GM21515 (cell line): Measurements from ENCODE around the gene RBM28.

ENCODE experiments used
- ATAC-seq: cut with Tn5 transposase; IDR thresholded peaks from one replicate; pipeline ENCODE4 v1.9.1; 2021; ENCODE audit not compliant: unreplicated experiment

The RBM28 gene, protein sequence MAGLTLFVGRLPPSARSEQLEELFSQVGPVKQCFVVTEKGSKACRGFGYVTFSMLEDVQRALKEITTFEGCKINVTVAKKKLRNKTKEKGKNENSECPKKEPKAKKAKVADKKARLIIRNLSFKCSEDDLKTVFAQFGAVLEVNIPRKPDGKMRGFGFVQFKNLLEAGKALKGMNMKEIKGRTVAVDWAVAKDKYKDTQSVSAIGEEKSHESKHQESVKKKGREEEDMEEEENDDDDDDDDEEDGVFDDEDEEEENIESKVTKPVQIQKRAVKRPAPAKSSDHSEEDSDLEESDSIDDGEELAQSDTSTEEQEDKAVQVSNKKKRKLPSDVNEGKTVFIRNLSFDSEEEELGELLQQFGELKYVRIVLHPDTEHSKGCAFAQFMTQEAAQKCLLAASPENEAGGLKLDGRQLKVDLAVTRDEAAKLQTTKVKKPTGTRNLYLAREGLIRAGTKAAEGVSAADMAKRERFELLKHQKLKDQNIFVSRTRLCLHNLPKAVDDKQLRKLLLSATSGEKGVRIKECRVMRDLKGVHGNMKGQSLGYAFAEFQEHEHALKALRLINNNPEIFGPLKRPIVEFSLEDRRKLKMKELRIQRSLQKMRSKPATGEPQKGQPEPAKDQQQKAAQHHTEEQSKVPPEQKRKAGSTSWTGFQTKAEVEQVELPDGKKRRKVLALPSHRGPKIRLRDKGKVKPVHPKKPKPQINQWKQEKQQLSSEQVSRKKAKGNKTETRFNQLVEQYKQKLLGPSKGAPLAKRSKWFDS

DNA sequence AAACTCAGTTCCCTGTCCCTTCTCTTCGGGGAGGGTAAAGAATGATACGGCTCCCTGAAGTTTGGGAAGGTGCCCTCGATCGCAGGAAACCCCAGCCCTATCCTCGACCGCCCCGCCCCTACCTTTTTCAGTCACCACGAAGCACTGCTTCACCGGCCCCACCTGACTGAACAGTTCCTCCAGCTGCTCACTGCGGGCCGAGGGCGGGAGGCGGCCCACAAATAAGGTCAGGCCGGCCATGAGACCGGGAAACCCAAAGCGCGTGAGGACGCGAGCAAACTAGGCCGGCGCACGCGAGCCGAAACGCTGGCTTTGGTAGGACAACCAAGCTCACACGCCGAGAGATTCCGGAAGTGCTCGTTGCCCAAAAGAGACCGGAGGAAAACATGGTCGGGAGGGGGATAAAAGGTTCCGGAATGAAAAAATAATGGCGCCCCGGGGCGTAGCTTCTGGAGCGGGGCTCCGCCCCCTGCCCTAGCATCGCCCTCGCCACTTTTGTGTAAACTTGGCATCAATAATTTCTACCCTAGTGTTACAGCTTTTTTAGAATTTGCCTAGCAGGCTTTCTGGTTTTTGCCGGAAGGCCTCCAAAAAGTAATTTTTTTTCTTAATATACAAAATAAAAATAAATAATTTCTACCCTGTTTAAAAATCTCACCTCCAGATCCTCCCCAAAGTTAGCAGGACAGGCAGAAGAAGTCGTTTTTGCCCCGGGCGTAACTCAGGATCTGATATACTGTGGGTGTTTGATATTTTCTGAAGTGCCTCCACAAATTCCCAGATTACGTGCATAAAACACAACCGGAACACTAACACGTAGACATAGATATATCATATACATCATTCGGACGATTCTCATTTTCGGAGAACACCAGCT is at the start of gene RBM28:
Gene RBM28, minus strand, starts transcription at position 355 of the 877 bp plus-strand sequence. Its CDS starts 115 bp downstream, at position 240.
- ATAC-seq = peak; percentile 92

DNA sequence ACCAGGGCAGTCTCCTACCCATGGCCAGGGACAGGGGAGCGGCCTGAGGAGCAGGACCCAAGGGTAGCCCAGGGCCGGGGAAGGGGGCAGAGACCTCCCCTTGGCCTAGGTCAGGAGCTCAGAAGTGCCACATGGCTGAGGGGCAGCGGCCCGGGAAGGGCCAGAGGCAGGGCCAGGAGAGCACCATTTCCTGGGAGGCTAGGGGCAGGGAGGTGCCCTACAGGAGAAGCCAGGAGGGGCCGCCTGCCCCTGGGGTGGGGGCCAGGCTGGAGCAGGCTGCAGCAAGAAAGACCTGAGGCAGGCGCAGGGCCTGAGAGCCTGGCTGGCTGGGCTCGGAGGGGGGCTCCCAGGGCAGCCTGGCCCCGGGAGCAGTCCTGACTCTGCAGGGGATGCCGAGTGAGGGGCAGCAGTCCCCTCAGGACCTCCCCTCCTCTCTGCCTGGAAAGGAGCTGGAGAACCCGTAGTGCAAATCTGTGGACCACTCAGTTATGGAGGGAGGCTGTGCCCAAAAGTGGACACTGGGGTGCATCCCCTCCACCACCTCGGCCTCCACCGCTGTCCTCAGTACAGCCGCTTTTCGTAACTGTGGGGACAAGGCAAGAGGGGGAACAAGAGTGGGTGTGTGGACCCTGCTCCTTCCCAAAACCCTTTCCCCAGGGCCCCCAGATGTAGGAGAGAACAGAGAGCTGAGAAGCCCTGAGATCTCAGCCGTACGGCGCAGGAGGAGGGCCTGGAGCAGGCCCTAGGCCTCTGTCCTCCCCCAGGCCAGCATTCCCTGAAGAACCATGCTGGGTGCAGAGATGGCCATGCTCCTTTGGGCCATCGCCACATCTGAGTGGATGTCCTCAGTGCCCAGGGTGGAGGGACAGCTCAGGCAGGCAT is 49.0 kb upstream of the RBM28 start:
- no peak for ATAC-seq

DNA sequence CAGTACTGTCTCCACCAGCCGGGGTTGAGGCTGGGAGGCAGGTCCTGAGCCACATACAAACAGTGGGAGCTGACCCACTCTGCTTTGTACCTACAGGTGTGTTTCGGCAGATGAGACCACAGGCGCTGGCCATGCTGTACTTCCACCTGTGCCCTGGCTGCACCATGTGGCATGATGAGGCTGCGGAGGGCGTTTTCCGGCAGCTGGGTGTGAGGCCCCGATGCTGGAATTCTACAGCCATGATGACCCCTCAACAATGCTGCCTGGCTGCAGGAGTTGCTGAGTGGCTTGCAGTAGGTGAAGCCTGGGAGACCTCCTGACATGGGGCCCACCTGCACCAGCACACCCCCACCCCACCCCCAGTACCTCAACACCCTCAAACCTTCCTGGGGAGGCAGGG is 48.1 kb upstream of the RBM28 start:
- no peak for ATAC-seq

DNA sequence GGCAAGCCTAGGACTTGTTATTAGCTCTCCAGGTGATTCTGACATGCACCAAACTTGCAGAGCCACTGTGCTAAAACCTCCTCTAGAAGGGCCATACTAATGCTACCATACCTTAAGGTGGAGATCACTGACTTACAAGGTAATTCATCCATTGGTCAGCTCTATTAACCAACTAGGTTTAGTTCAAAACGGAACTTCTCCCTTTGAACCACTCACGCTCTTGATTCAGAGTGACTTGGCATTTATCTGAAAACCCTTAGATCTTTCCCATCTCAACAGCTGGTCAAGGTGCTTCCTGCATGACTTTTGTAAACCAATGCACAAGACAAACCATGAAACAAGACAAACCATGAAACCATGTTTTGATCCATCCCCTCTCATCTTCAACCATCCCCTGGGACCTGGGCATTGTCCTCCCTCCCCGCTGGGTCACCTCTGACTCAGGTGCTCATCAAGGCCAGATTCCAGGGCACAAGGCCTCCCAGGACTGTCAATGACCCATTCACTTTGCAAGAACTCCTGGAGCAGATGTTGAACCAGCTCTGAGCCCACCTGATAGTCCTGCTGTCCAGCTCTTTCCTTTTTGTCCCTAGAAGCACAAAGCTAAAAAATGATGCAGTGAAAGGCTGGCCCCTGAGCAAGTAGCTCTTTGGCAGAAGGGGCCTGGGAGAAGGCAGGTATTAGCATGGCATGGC is 47.3 kb upstream of the RBM28 start:
- no peak for ATAC-seq

DNA sequence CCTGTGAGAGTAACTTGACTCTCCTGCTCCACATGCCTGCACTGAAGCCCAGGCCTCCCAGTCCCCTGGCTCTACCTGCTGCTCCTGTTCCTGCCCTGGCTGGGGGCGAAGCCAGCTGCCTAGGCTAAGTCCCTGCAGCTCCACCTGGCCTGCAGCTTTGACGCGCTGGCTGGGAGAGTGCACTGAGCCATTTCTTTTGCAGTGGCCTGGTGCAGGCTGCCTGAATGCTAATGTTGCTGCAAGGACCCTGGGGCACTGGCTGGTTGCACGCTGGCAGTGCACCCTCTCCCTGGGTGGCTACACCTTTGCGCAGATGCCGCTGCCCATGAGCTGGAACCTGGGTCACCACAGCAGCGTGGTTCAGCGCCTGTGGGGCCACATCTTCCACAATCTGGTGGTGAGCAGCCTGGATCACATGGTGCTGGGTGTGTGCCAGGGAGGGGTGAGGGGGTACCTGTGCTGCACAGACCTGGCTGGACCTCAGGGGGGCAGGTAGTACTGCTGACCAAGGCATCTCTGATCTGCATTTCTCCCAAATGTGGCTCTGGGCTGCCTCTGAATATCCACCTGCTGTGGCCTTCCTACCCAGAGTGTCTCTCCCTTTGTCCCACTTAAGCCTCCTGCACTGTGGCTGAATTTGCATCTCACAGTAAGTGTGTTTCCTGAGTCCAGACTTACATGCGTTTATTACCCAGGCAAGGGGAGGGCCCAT is 46.1 kb upstream of the RBM28 start:
- no peak for ATAC-seq

DNA sequence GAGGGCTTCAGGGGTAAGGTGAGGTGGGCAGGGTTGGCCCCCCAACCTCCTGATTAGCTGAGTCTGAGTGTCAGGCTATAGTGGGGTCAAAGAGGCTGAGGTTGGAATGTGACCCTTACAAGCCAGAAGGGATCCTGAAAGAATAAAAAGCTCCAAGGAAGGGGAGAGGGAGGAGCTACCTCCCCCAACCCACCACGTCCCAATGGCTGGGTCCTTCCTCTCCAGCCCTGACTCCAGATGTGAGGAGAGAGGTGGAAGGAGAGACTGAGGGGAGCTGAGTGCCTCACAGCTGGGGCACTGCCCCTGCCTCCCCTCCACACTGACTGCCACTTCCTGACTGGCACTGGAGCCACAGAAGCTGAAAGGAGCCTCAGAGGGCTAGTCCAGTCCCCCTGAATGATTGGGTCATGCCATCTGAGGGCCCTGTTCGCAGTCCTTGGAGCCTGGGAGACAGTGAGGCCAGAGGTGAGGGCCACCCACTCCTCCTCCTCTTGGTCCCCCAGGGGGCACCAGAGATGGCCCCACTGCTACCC is 45.4 kb upstream of the RBM28 start:
- no peak for ATAC-seq

DNA sequence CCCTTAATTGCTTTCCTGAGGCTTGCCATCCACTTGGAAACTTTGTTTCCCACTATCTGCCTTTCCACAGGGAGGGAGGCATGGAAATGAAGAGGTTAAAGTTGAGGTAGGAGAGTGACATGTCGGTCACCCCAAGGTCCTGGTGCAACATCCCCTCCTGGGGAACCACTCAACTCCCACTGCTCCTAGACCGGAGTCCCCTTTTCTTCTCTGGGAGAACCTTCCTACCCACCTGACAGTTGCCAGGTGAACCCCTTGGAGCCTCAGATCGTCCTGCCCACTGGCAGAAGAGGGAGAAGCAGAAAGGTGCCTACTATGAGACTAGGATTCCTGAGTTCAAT is 44.4 kb upstream of the RBM28 start:
- no peak for ATAC-seq

DNA sequence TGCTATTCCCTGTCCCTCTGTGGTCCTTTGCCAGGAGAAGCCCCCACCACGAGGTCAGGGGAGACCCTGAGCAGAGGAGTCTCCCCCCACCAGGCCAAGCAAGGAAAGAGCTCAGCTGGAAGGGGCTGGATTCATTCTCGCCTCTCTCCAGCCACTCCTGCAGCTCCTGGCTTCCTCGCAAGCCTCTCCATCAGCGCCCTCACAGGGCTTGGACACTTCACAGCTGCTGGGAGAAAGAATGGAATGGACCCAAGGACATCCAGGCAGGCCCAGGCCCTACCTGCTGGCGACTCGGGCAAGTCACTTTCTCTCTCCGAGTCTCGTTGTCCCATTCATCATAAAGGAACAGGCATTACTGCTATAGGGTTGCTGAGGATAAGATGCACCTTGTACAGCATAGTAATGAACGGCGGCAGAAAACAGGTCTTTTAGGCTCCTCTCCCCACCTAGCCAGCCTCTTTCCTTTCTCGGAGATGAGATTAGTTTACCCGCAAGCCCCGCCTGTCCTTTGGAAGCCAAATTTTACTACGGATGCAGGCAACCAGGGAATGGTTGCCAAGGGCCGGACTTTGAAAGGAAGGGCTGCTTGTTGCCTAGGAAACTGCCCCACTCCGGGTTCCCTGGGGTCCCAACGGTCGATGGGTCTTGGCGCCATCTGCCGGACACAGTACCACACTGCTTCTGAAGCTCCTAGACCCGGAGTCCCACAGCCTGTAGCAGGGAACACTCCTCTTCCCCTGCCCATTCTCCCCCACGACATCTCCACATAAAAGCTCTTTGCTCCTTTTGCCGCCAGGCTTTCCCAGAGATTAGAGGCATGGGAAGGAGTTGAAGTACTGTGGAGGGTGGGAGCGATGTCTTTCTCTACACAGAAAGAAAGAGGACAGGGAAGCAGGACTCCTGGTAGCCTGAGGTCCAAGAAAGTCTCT is 43.8 kb upstream of the RBM28 start:
- ATAC-seq = peak; percentile 55

DNA sequence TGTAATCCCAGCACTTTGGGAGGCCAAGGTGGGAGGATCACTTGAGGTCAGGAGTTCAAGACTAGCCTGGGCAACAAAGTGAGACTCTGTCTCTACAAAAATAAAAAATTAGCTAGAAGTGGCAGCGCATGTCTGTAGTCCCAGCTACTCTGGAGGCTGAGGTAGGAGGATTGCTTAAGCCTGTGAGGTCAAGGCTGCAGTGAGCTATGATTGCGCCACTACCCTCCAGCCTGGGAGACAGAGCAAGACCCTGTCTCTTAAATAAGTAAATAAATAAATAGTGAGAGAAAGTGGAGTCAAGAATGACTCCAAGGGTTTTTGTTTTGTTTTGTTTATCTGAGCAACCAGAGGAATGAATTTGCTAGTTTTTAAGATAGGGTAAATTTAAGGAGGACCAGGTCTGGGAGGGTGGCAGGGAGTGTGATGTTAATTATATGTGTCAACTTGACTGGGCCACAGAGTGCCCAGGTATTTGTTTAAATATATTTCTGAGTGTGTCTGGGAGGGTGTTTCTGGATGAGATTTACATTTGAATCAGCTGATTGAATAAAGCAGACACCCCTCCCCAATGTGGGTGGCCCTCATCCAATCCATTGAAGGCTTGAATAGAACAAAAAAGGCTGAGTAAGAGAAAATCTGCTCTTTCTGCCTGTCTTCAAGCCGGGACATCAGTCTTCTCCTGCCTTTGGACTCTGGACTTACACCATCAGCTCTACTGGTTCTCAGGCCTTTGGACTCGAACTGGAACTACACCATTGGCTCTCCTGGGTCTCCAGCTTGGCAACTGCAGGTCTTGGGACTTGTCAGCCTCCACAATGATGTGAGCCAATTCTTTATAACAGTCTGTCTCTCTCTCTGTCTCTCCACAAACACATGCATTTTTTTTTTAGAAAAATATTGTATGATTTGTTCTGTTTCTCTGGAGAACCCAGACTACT is 42.5 kb upstream of the RBM28 start:
- no peak for ATAC-seq

DNA sequence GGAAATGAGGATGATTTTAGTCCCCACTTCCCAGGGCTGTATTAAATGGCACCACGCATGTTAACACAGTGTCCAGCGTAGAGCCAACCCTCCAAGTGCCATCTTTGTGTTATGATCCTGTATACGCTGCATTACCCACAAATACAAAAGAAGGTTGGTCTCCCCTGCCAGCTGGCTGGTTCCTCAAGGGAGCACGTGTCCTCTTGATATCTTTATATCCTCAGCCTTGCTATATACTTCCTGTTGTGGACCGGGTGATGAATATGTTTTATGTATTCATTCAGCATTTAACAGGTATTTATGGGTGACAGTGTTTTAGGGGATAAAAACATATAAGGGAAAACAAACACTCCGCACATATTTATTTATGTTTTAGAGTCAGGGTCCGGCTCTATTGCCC is 41.0 kb upstream of the RBM28 start:
- no peak for ATAC-seq

DNA sequence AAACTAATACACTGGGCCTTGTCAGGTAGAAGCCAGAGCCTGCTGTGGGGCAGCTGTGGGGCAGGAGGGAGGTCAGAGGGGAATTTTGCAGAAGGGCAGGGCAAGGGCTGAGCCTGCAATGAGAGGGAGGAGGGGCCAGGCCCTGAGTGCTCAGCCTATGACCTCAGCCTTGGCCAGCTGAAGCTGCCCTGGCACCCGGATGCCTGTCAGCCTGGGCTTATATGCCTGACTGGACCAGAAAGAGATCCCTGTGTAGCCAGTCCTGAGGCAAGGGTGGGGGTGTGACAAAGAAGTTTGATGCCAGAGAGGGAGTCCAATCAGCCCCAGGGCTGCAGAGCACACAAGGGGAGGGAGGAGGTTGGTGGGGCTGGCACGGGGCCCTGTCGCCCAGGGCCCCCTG is 40.1 kb upstream of the RBM28 start:
- no peak for ATAC-seq

DNA sequence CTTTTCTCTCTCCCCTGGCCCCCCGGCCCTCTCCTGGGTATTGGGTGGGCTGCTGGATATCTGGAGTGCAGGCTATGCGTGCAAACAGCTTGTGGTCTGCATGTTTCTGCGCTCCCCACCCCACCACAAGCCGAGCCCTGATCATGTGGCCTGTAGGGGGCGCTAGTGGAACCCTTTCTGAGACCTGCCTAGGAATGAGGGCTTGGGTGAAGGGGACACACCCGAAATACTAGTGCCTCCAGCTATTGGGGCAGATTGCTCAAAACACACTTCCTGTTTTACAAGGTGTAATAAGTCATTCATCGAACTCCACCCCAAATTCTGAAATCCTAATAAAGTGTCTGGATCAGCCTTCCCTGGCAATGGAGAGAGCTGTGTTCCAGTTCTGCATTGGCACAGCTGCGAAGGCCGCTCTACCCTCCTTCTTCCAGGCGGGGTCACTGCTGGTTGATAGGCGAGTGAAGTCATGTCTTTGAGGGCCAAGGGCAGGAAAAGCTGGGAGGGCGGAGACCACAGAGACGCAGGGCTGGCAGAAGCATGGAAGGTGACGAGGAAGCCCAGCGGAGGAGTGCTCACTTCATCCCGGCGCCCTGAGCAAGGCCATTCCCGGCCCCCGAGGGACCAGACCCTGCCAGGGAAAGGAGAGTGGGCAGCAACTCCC is 37.6 kb upstream of the RBM28 start:
- ATAC-seq = no peak

DNA sequence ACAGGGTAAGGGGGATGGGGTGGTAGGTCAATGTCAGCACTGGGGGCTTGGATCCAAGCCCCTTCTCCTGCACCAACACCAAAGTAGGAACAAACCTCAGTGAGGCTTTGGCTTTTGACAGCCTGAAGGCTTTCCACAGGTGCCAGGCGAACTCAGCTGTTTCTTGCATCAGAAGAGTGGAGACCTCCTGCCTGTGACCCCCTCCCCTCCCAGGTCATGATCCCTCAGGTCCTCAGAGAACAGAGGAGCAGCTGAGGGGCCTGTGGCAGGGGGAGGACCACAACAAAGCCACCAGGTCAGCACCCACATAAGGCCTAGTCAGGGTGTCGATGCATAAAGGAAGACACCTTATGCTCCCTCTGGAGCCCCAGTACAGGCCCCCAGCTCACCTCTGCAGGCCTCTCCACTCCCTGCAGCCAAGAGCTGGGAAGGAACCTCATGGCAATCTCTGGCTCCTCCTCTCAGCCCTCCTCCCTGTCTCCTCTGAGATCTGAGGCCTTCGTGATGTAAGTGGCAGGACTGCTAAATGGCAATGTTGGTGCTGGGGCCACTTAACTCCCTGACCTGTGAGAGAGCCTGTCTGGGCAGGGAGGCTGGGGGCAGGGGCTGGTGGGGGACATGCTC is 36.9 kb upstream of the RBM28 start:
- no peak for ATAC-seq

DNA sequence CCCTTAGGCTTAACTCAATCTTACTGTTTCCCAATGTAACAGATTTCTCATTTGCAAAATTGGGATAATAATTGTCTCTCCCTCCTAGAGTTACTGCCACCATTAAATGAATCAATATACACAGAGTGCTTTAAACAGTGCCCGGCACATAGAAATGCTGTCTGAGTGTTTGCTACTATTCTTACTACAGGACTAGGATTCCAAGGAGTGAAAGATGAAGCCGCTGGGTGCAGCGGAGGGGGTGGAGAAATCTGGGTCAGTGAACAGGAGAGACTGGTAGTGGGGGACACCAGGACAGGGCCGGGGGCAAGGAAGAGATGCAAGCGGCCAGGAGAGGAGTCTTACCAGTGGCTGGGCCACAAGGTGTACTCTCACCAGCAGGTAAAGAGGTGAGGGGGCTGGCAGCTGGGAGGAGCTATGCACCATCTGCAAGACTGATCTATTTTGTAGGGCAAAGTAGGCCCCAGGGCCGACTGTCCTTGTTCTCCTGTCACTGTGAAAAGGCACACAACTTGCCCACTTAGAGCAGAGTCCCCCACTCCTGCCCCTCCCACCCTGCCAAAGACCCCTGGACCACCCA is 36.3 kb upstream of the RBM28 start:
- ATAC-seq = no peak

DNA sequence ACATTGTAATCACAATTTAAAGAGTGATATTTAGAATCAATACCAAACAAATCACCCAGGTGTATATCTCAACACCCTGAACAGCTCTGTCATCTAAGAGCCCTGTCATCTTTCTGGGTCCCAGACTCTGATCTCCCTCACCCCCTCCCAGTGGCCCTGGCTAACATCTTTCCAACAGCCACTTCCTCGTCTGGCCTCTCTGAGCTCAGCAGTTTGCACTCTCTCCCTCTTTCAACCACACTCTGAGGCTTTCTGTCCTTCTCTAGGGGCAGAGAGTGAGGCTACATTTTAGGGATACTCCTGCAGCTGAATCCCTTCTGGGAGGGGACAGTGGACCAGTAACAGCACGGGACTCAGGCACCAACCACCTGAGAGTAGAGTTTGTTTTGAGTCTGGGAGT is 34.9 kb upstream of the RBM28 start:
- ATAC-seq = no peak

DNA sequence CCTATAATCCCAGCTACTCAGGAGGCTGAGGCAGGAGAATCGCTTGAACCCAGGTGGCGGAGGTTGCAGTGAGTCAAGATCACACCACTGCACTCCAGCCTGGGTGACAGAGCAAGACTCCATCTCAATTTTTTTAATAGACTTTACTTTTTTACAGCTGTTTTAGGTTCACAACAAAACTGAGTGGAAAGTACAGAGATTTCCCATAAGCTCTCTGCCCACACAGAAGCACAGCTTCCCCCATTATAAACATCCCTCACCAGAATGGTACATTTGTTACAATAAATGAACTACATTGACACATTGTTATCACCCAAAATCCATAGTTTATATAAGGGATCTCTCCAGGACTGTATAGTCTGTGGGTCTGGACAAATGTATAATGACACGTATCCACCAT is 32.4 kb upstream of the RBM28 start:
- no peak for ATAC-seq
